ENCODE results near the gene MGAT1. TPM values are rescaled to one million over a fixed set of nuclear protein-coding genes. Genes with fewer than 3 reads are reported as not detected.

Gene MGAT1
- total RNA-seq, 4 donors from 2014 or later: 67.6 to 136 (median 99.5) TPM

DNA sequence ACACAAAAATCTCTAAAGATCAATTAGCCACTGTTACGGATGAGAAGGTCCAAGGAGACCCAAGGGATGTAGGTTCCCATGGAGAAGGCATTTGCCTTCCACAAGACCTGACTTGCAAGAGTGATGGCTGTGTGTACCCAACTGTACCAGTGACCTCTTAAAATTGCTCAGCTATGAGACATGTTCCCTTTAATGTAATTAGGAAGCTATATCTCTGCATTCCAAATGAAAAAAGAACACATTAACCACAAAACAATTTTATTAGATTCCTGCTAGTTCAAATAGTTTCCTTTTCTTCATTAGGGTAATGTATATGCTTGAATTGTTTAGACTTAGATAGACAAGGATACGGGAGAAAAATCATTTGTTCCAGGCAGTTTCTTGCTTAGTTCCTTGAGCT is 66.1 kb downstream of the MGAT1 start:
- DNase-seq: no peak

More for the DNA sequence above, 66.1 kb downstream of the MGAT1 start:
- Histone ChIP-seq H3K4me1 (no peaks in the 10 kb centered on the region), H3K36me3 (no peaks in the 10 kb centered on the region), H3K27ac (no peak overlapping the region), H3K4me3 (no peak overlapping the region), H3K9me3 (no peaks in the 10 kb centered on the region), H3K27me3 (no peaks in the 10 kb centered on the region)
- intact Hi-C loops (cut with DNase I; ENCODE audit: low total_unique reads): no loop called here
- TF ChIP-seq, protein P1, sequence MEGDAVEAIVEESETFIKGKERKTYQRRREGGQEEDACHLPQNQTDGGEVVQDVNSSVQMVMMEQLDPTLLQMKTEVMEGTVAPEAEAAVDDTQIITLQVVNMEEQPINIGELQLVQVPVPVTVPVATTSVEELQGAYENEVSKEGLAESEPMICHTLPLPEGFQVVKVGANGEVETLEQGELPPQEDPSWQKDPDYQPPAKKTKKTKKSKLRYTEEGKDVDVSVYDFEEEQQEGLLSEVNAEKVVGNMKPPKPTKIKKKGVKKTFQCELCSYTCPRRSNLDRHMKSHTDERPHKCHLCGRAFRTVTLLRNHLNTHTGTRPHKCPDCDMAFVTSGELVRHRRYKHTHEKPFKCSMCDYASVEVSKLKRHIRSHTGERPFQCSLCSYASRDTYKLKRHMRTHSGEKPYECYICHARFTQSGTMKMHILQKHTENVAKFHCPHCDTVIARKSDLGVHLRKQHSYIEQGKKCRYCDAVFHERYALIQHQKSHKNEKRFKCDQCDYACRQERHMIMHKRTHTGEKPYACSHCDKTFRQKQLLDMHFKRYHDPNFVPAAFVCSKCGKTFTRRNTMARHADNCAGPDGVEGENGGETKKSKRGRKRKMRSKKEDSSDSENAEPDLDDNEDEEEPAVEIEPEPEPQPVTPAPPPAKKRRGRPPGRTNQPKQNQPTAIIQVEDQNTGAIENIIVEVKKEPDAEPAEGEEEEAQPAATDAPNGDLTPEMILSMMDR (IDR thresholded peaks at IDR 0.05): no peak
- TF ChIP-seq POLR2A (IDR thresholded peaks at IDR 0.05): no peak

Other genes with a start within 250 kb of the MGAT1 start
- gene SCGB3A1, start 211.3 kb downstream of the MGAT1 start, total RNA-seq: under 1 TPM in 1 of 4 donors, not detected in 3; 0.98 TPM
- 10 to 100 TPM; 22.5 to 35.5 (median 25.1) TPM for gene FLT4, start 153.2 kb downstream of the MGAT1 start, total RNA-seq
- not detected for gene OR2Y1, start 62.7 kb downstream of the MGAT1 start, total RNA-seq
- 10 to 100 TPM in 3 of 4 donors, 1 to 10 TPM in 1; 8.5 to 43.6 (median 34.6) TPM for gene ZFP62, start 58.5 kb upstream of the MGAT1 start, total RNA-seq
- gene BTNL8, start 96.4 kb upstream of the MGAT1 start, total RNA-seq: 1 to 10 TPM in 1 of 4 donors, not detected in 3; 2.9 TPM
- gene BTNL3, start 186.0 kb upstream of the MGAT1 start, total RNA-seq: not detected
- gene BTNL9, start 237.5 kb upstream of the MGAT1 start, total RNA-seq: 10 to 100 TPM in 3 of 4 donors, 1 to 10 TPM in 1; 9.0 to 36.9 (median 18.9) TPM

All from uterus (tissue), 4 donors.